Kidney (tissue), 22 donors: ENCODE measurements around the gene PHACTR4. TPM values are rescaled to one million over a fixed set of nuclear protein-coding genes. Genes with fewer than 3 reads are reported as not detected.
A peak's percentile ranks its signal among the peaks of the same experiment; 100 is the strongest.

Experiments
- DNase-seq, 5 donors: peaks; one replicate each; pipeline ENCODE4 v3.0.0-alpha.2; 2013 to 2020
- FAIRE-seq: peaks from 2 replicates; lab custom pipeline; 2012; peaks lifted over from hg19 to GRCh38; lab: Jason Lieb, UNC
- H3K27ac ChIP-seq, 2 donors: one replicate each; pipeline ENCODE4 v1.7.0; 2013; ENCODE audit warnings: low read depth in 2 of 2, low read length in 2 of 2, inconsistent platforms in 1 of 2
- H3K27me3 ChIP-seq: one replicate; pipeline ENCODE4 v1.7.1; 2013; ENCODE audit warnings: low read length, inconsistent platforms; ENCODE audit not compliant: control insufficient read depth, insufficient read depth
- H3K36me3 ChIP-seq, 3 donors: one replicate each; pipeline versions ENCODE4 v1.7.0 to v1.7.1; 2013; ENCODE audit warnings: low read length in 3 of 3, control low read depth in 1 of 3, inconsistent platforms in 1 of 3; ENCODE audit not compliant: insufficient read depth in 3 of 3, control insufficient read depth in 2 of 3
- H3K4me1 ChIP-seq, 3 donors: one replicate each; pipeline versions ENCODE4 v1.7.0 to v1.7.1; 2013; ENCODE audit warnings: low read length in 3 of 3, inconsistent platforms in 1 of 3, low read depth in 1 of 3; ENCODE audit not compliant: control insufficient read depth in 2 of 3, insufficient read depth in 2 of 3
- H3K4me3 ChIP-seq, 3 donors: one replicate each; pipeline versions ENCODE4 v1.7.0 to v1.8.1; 2013; ENCODE audit warnings: low read length in 3 of 3, control low read depth in 1 of 3, inconsistent platforms in 1 of 3
- H3K9ac ChIP-seq, 3 donors: one replicate each; pipeline versions ENCODE4 v1.7.0 to v1.7.1; 2013; ENCODE audit warnings: low read length in 3 of 3, control low read depth in 1 of 3, inconsistent platforms in 1 of 3
- H3K9me3 ChIP-seq, 3 donors: one replicate each; pipeline versions ENCODE4 v1.7.0 to v1.7.1; 2013; ENCODE audit warnings: low read length in 3 of 3, control low read depth in 1 of 3, inconsistent platforms in 1 of 3; ENCODE audit not compliant: control insufficient read depth in 2 of 3, insufficient read depth in 1 of 3
- intact Hi-C: fragments of 100-400 bp; cut with DNase I; formaldehyde crosslinking; loops from one replicate; pipeline ENCODE4 v1.11.1; 2022
- long read RNA-seq, 10 donors: library from polyadenylated mRNA in 1 of 10; unstranded in 1 of 10; transcript quantifications; one replicate each; pipeline ENCODE4 v2.0.0 and lab custom pipeline, GENCODE V29; 2021 to 2026
- polyA plus RNA-seq: library from polyadenylated mRNA; stranded (reverse); fragments of 350-450 nt; fragmentation: Illumina TruSeq; extraction: RNeasy Lipid Tissue Mini Kit (QIAGEN cat#74804); gene quantifications from one replicate; pipeline ENCODE4 v1.2.3, GENCODE V29; 2014; ENCODE audit warnings: low read depth, low replicate concordance; ENCODE audit not compliant: insufficient read depth
- total RNA-seq: library from RNA; stranded (reverse); fragmentation: NEBNext Ultra II Directional; extraction: Animal tissue kit (Norgen Biotek cat#: 25700); gene quantifications from one replicate; pipeline ENCODE4 v1.2.1, GENCODE V29; 2021
- TF ChIP-seq, protein P1 (sequence below): IDR thresholded peaks from 3 replicates; pipeline ENCODE4 v1.5.1; 2012; ENCODE audit warnings: mild to moderate bottlenecking, moderate library complexity, borderline replicate concordance; ENCODE audit not compliant: insufficient read depth; ENCODE audit errors: extremely low read depth
- donor health status: control.
- donor health status: control.
- donor health status: control.
- donor health status: control.
- donor health status: control.
- donor health status: DM: yes; HTN: yes; CAD: no.
- donor health status: Normal renal cell carcinoma (clear cell type).

The PHACTR4 gene
- total RNA-seq (51.5 TPM), polyA plus RNA-seq (23.2 TPM)
- long read RNA-seq, donor 1, full-length matches to known transcripts: 2 of 20 reads
- long read RNA-seq, donor 1, partial matches to known transcripts: 18 of 20 reads
- long read RNA-seq, donor 1, other reads (novel, unspliced or antisense): 0 of 20 reads
- long read RNA-seq, donor 2, full-length matches to known transcripts: 6 of 6 reads
- long read RNA-seq, donor 2, partial matches to known transcripts: 0 of 6 reads
- long read RNA-seq, donor 2, other reads (novel, unspliced or antisense): 0 of 6 reads
- long read RNA-seq, donor 3, partial matches to known transcripts: 6 of 8 reads
- long read RNA-seq, donor 3, other reads (novel, unspliced or antisense): 0 of 8 reads
- long read RNA-seq, donor 4, full-length matches to known transcripts: 7 of 7 reads
- long read RNA-seq, donor 4, partial matches to known transcripts: 0 of 7 reads
- long read RNA-seq, donor 4, other reads (novel, unspliced or antisense): 0 of 7 reads
- long read RNA-seq, donor 5: 0 reads
- long read RNA-seq, donor 6, partial matches to known transcripts: 0 of 1 reads
- long read RNA-seq, donor 6, other reads (novel, unspliced or antisense): 0 of 1 reads
- long read RNA-seq, donor 7, full-length matches to known transcripts: 3 of 19 reads
- long read RNA-seq, donor 7, partial matches to known transcripts: 6 of 19 reads
- long read RNA-seq, donor 7, other reads (novel, unspliced or antisense): 10 of 19 reads
- long read RNA-seq, donor 8, full-length matches to known transcripts: 7 of 19 reads
- long read RNA-seq, donor 8, partial matches to known transcripts: 12 of 19 reads
- long read RNA-seq, donor 8, other reads (novel, unspliced or antisense): 0 of 19 reads
- long read RNA-seq, donor 9, partial matches to known transcripts: 6 of 8 reads
- long read RNA-seq, donor 9, other reads (novel, unspliced or antisense): 0 of 8 reads
- long read RNA-seq, donor 10, transcript PHACTR4-203 (6 exons, 1,421 nt): major isoform, 5 of 5 reads
- long read RNA-seq, donor 10, partial matches to known transcripts: 0 of 5 reads
- long read RNA-seq, donor 10, other reads (novel, unspliced or antisense): 0 of 5 reads

DNA sequence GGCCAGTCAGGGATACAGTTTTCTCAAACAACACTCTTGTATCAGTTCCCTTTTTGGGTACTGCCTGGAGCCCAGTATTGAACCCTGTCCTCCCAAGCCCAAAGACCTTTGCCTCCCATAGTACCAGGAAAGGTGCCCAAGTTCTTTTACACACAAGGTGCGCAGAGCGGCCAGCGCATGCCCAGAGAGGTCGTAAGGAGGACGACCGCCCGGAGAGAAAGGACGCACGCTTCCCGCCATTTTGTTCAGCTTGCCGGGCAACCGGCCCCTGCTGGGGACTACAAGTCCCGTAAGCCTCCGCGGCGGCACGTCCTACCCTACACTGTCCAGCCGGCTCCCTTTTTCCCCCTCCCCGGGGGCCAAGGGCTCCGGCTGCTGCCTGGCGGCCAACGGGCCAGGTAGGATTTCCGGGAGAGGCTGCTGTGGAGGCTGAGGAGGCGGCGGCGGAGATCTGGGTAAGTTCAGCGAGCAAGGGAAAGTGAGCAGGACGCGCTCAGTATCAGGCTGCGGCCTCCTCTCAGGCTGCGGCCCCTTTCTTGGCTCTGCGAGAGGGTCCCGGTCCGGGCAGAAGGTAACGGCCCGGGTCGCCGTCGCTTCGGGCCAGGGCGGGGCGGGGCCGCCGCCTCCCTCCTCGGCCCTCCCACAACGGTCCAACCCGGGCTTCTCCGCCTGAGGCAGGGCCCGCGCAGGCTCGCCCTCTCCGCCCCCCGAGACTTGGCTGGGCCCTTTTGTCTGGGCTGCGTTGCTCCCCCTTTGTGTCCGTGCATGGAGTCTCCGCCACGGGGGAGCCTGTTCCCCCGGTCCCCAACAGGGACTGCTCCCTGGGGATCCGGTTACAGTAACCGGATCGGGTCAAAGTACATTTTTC is at the start of gene PHACTR4:
TSS of gene PHACTR4 (plus strand) at position 370 of the 868 bp plus-strand sequence. CDS start 37,708 bp downstream, outside the sequence.
- Histone ChIP-seq H3K36me3 (no peaks in the 10 kb centered on the region), H3K27me3 (no peaks in the 10 kb centered on the region), H3K27ac (peak within 1 kb of the TSS; percentile 83 to 95), H3K9ac (peak within 1 kb of the TSS; percentile 74 to 82 (median 80)), H3K4me3 (peak within 1 kb of the TSS; percentile 66 to 84 (median 84)), H3K9me3 (no peaks in the 10 kb centered on the region), H3K4me1 (peaks cover 0 to 5% (median 4%) of the 10 kb centered on the region in 3 donors)
- intact Hi-C loops: no loop called here
- FAIRE-seq (no peak), DNase-seq (peak; percentile 96 to 97 (median 97))
- TF ChIP-seq, protein P1, sequence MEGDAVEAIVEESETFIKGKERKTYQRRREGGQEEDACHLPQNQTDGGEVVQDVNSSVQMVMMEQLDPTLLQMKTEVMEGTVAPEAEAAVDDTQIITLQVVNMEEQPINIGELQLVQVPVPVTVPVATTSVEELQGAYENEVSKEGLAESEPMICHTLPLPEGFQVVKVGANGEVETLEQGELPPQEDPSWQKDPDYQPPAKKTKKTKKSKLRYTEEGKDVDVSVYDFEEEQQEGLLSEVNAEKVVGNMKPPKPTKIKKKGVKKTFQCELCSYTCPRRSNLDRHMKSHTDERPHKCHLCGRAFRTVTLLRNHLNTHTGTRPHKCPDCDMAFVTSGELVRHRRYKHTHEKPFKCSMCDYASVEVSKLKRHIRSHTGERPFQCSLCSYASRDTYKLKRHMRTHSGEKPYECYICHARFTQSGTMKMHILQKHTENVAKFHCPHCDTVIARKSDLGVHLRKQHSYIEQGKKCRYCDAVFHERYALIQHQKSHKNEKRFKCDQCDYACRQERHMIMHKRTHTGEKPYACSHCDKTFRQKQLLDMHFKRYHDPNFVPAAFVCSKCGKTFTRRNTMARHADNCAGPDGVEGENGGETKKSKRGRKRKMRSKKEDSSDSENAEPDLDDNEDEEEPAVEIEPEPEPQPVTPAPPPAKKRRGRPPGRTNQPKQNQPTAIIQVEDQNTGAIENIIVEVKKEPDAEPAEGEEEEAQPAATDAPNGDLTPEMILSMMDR: no peak

DNA sequence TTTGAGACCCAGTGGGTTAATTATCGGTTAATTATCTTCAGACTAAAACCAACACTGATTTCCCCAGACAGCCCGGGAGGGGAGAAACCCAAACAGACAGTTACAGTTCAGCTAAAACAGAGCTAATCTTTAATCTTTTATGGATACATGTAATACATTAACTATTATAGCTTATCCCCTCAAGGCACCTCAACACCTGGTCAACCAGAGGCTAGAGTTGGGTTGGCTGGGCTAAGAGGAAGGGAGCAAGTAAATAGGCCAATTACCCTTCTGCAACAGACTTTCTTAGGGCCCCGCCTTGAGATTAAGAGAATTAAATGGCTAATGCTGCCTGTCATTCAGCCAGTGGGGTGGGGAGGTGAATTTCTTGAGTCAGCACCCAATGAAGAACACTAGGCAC is 47.3 kb upstream of the PHACTR4 start:
- FAIRE-seq: peak; percentile 98
- H3K4me3 ChIP-seq: no peak overlapping the region
- no peaks in the 10 kb centered on the region for H3K9me3 ChIP-seq
- no peak overlapping the region for H3K27ac ChIP-seq
- H3K27me3 ChIP-seq: no peaks in the 10 kb centered on the region
- peak in 4 of 5 donors; percentile 62 to 90 (median 76) for DNase-seq
- H3K9ac ChIP-seq: no peak overlapping the region
- intact Hi-C loops: no loop called here
- TF ChIP-seq, protein P1: no peak
- H3K36me3 ChIP-seq: no peaks in the 10 kb centered on the region
- peaks cover 0 to 9% (median 6%) of the 10 kb centered on the region in 3 donors for H3K4me1 ChIP-seq

DNA sequence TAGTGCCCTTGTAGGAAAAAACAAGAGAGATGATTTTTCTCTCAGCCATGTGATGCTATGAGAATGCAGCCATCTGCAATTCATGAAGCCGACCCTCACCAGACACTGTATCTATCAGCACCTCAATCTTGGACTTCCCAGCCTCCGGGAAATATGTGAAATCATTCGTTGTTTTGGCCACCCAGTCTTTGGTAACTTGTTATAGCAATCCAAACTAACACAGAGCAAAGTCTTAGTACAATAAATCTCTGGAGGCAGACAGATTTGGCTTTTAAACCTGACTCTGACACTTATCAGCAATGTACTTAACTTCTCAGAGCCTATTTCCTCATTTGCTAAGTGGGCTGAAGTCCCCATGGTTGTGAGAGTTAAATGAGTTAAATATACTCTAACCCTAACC is 45.8 kb upstream of the PHACTR4 start:
- H3K4me1 ChIP-seq: peaks cover 0 to 11% (median 8%) of the 10 kb centered on the region in 3 donors
- FAIRE-seq: no peak
- H3K36me3 ChIP-seq: no peaks in the 10 kb centered on the region
- H3K27ac ChIP-seq: no peak overlapping the region
- H3K9ac ChIP-seq: no peak overlapping the region
- TF ChIP-seq, protein P1: no peak
- DNase-seq: no peak
- H3K27me3 ChIP-seq: no peaks in the 10 kb centered on the region
- no peaks in the 10 kb centered on the region for H3K9me3 ChIP-seq
- no peak overlapping the region for H3K4me3 ChIP-seq
- intact Hi-C loops: no loop called here
